Activated CD8-positive, alpha-beta memory T cell treated with anti-CD3 and anti-CD28 coated beads, Interleukin-2, amount 50 U/mL, for 24 hours (primary cell): ENCODE data around the gene CXCL17.

Source experiments
- DNase-seq: peaks from one replicate; pipeline ENCODE4 v3.0.0-alpha.2; 2020; ENCODE audit errors: extremely low read depth

The CXCL17 gene

GRCh38 chr19:42424712-42425131 is 18.0 kb downstream of the CXCL17 start:
- no peak for DNase-seq

GRCh38 chr19:42424345-42424707 is 18.4 kb downstream of the CXCL17 start:
- no peak for DNase-seq

GRCh38 chr19:42423462-42424344 is 19.0 kb downstream of the CXCL17 start:
- DNase-seq, result peak; percentile 87

GRCh38 chr19:42422901-42423461 is 19.8 kb downstream of the CXCL17 start:
- no peak for DNase-seq

- DNase-seq, result no peak
Measured at GRCh38 chr19:42422092-42422900, 20.4 kb downstream of the CXCL17 start.

GRCh38 chr19:42421591-42422031 is 21.1 kb downstream of the CXCL17 start:
- no peak for DNase-seq

- no peak for DNase-seq
Measured at GRCh38 chr19:42421101-42421500, 21.6 kb downstream of the CXCL17 start.

- no peak for DNase-seq
Measured at GRCh38 chr19:42420055-42420544, 22.6 kb downstream of the CXCL17 start.

GRCh38 chr19:42419309-42419708 is 23.4 kb downstream of the CXCL17 start:
- no peak for DNase-seq

- no peak for DNase-seq
Measured at GRCh38 chr19:42412661-42413076, 30.1 kb downstream of the CXCL17 start.

GRCh38 chr19:42412227-42412626 is 30.5 kb downstream of the CXCL17 start:
- no peak for DNase-seq

GRCh38 chr19:42411581-42412178 is 31.1 kb downstream of the CXCL17 start:
- no peak for DNase-seq

- no peak for DNase-seq
Measured at GRCh38 chr19:42410371-42410770, 32.4 kb downstream of the CXCL17 start.

GRCh38 chr19:42409477-42409876 is 33.3 kb downstream of the CXCL17 start:
- DNase-seq, result no peak

GRCh38 chr19:42407816-42408175 is 35.0 kb downstream of the CXCL17 start:
- DNase-seq, result no peak

- DNase-seq, result no peak
Measured at GRCh38 chr19:42407085-42407815, 35.5 kb downstream of the CXCL17 start.

GRCh38 chr19:42406111-42406510 is 36.6 kb downstream of the CXCL17 start:
- DNase-seq, result no peak

- no peak for DNase-seq
Measured at GRCh38 chr19:42403586-42403985, 39.2 kb downstream of the CXCL17 start.

- DNase-seq, result no peak
Measured at GRCh38 chr19:42402376-42403116, 40.2 kb downstream of the CXCL17 start.
